ENCODE data around the gene MEGF11.

Gene MEGF11

GRCh38 chr15:65847989-65848388 lies 405.6 kb downstream of the MEGF11 start:
- no peak for TF ChIP-seq CTCF (IDR thresholded peaks at IDR 0.05; ENCODE audit: unreplicated experiment in 3 of 3)
- peak overlapping the region in 1 of 3 experiments; percentile 12 for H3K27ac Mint-ChIP-seq
- peaks cover 5% of the 10 kb centered on the region for H3K9me3 Mint-ChIP-seq
- H3K4me1 Mint-ChIP-seq: peaks cover 8% of the 10 kb centered on the region
- no peak overlapping the region for H3K4me3 Mint-ChIP-seq
- no peaks in the 10 kb centered on the region for H3K36me3 Mint-ChIP-seq (ENCODE audit: low read depth)
- H3K27me3 Mint-ChIP-seq (ENCODE audit: low read depth): no peaks in the 10 kb centered on the region

- Mint-ChIP-seq H3K4me3 (no peak overlapping the region), H3K27ac (peak overlapping the region; percentile 8 to 69 (median 39)), H3K36me3 (ENCODE audit: low read depth) (no peaks in the 10 kb centered on the region), H3K4me1 (peaks cover 8% of the 10 kb centered on the region), H3K27me3 (ENCODE audit: low read depth) (no peaks in the 10 kb centered on the region), H3K9me3 (peaks cover 5% of the 10 kb centered on the region)
- no peak for TF ChIP-seq CTCF (IDR thresholded peaks at IDR 0.05; ENCODE audit: unreplicated experiment in 3 of 3)
Measured at GRCh38 chr15:65845826-65846519, 407.6 kb downstream of the MEGF11 start.
